SK-N-SH treated with all-trans-retinoic acid at 6 μM for 48 hours (cell line): ENCODE results near the gene SYK.

Source experiments
- ARNTL ChIP-seq: fragments of 450-650 bp; formaldehyde crosslinking; IDR thresholded peaks from 2 replicates; pipeline ENCODE4 v1.5.0; 2020; ENCODE audit warnings: low read depth, mild to moderate bottlenecking, moderate library complexity, borderline replicate concordance
- CREB5 ChIP-seq: fragments of 250-450 bp; sonication (Bioruptor Pico); IDR thresholded peaks from 2 replicates; pipeline ENCODE4 v1.5.1; 2020; ENCODE audit warnings: low read depth, mild to moderate bottlenecking, moderate library complexity
- CSDC2 ChIP-seq: fragments of 250-450 bp; sonication (Bioruptor Pico); IDR thresholded peaks from 2 replicates; pipeline ENCODE4 v1.5.0; 2020; ENCODE audit warnings: mild to moderate bottlenecking, moderate library complexity
- ISL1 ChIP-seq: fragments of 250-450 bp; sonication (Bioruptor Pico); IDR thresholded peaks from 2 replicates; pipeline ENCODE4 v2.1.2; 2022; ENCODE audit warnings: mild to moderate bottlenecking, moderate library complexity
- PATZ1 ChIP-seq: fragments of 250-450 bp; sonication (Bioruptor Pico); IDR thresholded peaks from 2 replicates; pipeline ENCODE4 v1.8.0; 2020; ENCODE audit warnings: mild to moderate bottlenecking, moderate library complexity, borderline replicate concordance
- RARB ChIP-seq: fragments of 250-450 bp; sonication (Bioruptor Pico); IDR thresholded peaks from 2 replicates; pipeline ENCODE4 v1.8.0; 2021; ENCODE audit warnings: mild to moderate bottlenecking, moderate library complexity
- ZFP30 ChIP-seq: fragments of 450-650 bp; formaldehyde crosslinking; IDR thresholded peaks from 2 replicates; pipeline ENCODE4 v1.5.0; 2022; ENCODE audit warnings: mild to moderate bottlenecking, moderate library complexity
- ZNF8 ChIP-seq: fragments of 450-650 bp; formaldehyde crosslinking; IDR thresholded peaks from 2 replicates; pipeline ENCODE4 v1.5.0; 2020; ENCODE audit warnings: mild to moderate bottlenecking, moderate library complexity

DNA sequence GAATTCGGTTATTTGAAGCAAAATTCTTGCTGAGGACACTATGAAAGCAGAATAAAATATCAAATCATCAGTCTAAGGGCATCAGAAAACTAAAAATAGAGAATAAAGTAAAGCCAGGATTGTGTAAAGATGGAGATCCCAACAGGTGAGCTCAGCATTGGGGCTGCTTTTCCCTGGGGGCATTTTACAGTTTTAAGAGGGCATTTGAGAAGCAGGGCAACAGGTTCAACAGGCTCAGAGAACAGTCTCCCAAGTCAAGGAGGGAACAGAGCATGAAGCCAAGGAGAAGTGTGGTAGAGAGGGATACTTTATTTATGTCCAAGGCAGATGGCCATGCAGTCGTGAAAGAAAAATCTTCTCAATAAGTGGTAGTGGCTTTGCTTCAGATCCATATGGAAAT lies 145.4 kb downstream of the SYK start:
- TF ChIP-seq RARB (CRISPR knock-in tag), result no peak
- TF ChIP-seq ZNF8 (CRISPR knock-in tag), result no peak
- no peak for TF ChIP-seq CSDC2 (CRISPR knock-in tag)
- TF ChIP-seq ISL1 (CRISPR knock-in tag), result no peak
- TF ChIP-seq ZFP30, result no peak
- TF ChIP-seq ARNTL (CRISPR knock-in tag), result no peak
- TF ChIP-seq PATZ1 (CRISPR knock-in tag), result no peak
- TF ChIP-seq CREB5, result no peak
